Measurements from ENCODE around the gene SUFU. TPM values are rescaled to one million over a fixed set of nuclear protein-coding genes. Genes with fewer than 3 reads are reported as not detected.
"Not testable (repeated sequence)": the region's sequence is repeated elsewhere in the genome, so short reads cannot be mapped to it uniquely, and the experiment has no call there.

SUFU gene
- total RNA-seq, 1 donor from 2014 or later: 8.9 TPM

DNA sequence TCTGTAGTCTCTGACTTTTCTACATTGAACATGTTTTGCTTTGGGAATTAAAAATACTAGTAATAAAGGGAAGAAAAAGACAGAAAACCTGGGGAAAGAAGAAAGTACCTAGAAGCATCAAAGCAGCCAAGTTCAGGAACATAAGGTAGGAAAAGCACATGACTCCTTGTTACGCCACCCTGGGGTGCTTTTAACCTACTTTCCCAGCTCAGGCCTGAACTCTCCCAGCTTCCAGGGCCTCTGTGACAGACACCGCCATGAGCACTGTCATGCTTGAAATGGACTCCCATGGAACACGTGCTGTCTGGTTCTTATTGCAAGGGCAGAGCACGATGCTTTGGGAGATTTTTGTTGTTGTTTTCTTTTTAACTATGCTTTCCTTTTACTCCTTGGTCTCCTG lies 12.6 kb upstream of the SUFU start:
- no peak for DNase-seq (ENCODE audit: low read depth)
- Histone ChIP-seq H3K27me3 (ENCODE audit: control insufficient read depth, insufficient read depth, low read length) (no peaks in the 10 kb centered on the region), H3K4me3 (ENCODE audit: low read depth, low read length) (no peak overlapping the region), H3K36me3 (ENCODE audit: control insufficient read depth, insufficient read depth, low read length) (peaks cover 5% of the 10 kb centered on the region)
- TF ChIP-seq, protein P1, sequence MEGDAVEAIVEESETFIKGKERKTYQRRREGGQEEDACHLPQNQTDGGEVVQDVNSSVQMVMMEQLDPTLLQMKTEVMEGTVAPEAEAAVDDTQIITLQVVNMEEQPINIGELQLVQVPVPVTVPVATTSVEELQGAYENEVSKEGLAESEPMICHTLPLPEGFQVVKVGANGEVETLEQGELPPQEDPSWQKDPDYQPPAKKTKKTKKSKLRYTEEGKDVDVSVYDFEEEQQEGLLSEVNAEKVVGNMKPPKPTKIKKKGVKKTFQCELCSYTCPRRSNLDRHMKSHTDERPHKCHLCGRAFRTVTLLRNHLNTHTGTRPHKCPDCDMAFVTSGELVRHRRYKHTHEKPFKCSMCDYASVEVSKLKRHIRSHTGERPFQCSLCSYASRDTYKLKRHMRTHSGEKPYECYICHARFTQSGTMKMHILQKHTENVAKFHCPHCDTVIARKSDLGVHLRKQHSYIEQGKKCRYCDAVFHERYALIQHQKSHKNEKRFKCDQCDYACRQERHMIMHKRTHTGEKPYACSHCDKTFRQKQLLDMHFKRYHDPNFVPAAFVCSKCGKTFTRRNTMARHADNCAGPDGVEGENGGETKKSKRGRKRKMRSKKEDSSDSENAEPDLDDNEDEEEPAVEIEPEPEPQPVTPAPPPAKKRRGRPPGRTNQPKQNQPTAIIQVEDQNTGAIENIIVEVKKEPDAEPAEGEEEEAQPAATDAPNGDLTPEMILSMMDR (IDR thresholded peaks at IDR 0.05; ENCODE audit: insufficient read depth, low read length, poor library complexity, severe bottlenecking): no peak

DNA sequence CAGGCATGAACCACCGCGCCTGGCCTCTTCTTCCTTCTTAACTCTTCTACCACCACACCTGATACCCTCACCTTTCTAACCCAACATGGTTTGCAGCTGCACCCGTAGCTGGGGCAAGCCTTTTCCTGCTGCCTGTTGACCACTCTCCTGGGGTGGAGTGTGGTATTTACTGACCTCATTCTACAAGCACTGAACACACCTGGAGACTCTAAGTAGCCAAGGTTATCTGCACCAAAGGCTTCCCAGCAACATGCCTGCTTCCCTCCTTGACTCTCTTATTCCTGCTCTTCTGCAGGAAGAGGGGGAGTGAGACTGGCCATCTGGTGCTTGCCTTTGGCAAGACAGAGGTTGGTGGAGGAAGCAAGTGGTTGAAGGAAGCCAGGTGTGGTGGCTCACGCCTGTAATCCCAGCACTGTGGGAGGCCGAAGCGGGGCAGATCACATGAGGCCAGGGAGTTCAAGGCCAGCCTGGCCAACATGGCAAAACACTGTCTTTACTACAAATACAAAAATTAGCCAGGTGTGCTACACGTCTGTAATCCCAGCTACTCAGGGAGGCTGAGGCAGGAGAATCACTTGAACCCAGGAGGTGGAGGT lies 11.3 kb upstream of the SUFU start:
- TF ChIP-seq, protein P1 (IDR thresholded peaks at IDR 0.05; ENCODE audit: insufficient read depth, low read length, poor library complexity, severe bottlenecking): no peak
- H3K27me3 ChIP-seq (ENCODE audit: control insufficient read depth, insufficient read depth, low read length): no peaks in the 10 kb centered on the region
- peaks cover 5% of the 10 kb centered on the region for H3K36me3 ChIP-seq (ENCODE audit: control insufficient read depth, insufficient read depth, low read length)
- H3K4me3 ChIP-seq (ENCODE audit: low read depth, low read length): no peak overlapping the region
- no peak for DNase-seq (ENCODE audit: low read depth)

DNA sequence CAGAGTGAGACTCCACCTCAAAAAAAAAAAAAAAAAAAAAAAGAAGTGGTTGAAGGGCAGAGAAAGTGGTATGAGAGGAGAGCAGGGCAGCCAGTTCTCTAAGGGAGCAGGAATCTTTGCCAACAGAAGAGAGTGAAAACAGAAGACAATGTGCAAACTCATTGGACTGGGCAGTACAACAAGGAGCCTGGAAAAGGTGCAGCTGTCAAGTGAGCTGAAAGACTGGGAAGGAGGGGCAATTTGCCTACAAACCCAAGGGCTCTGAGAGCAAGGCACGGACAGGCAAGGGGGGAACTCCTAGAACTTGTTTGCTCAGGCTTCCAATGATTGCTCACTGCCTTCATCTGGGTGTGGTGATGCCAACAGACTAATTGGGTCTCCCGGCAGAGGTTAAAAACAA lies 10.8 kb upstream of the SUFU start:
- no peak overlapping the region for H3K4me3 ChIP-seq (ENCODE audit: low read depth, low read length)
- peaks cover 5% of the 10 kb centered on the region for H3K36me3 ChIP-seq (ENCODE audit: control insufficient read depth, insufficient read depth, low read length)
- DNase-seq (ENCODE audit: low read depth): no peak
- TF ChIP-seq, protein P1 (IDR thresholded peaks at IDR 0.05; ENCODE audit: insufficient read depth, low read length, poor library complexity, severe bottlenecking): no peak
- H3K27me3 ChIP-seq (ENCODE audit: control insufficient read depth, insufficient read depth, low read length): no peaks in the 10 kb centered on the region

GRCh38 chr10:102493771-102494170 lies 10.0 kb upstream of the SUFU start:
- no peaks in the 10 kb centered on the region for H3K27me3 ChIP-seq (ENCODE audit: control insufficient read depth, insufficient read depth, low read length)
- no peak for DNase-seq (ENCODE audit: low read depth)
- TF ChIP-seq, protein P1 (IDR thresholded peaks at IDR 0.05; ENCODE audit: insufficient read depth, low read length, poor library complexity, severe bottlenecking): no peak
- no peaks in the 10 kb centered on the region for H3K36me3 ChIP-seq (ENCODE audit: control insufficient read depth, insufficient read depth, low read length)
- no peak overlapping the region for H3K4me3 ChIP-seq (ENCODE audit: low read depth, low read length)

DNA sequence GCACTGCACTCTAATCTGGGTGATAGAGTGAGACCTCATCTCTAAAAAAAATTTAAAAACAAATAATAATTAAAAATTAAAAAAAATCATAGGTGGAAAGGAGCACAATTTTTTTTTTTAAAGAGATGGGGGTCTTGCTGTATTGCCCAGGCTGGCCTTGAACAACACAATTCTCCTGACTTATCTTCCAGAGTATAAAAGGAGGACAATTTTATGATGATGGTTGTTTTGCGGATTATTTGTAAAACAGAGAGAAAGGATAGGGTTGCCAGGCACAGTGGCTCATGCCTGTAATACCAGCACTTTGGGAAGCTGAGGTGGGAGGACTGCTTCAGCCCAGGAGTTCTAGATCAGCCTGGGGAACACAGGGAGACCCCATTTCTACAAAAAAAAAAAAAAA lies 6.2 kb upstream of the SUFU start:
- DNase-seq (ENCODE audit: low read depth): no peak
- TF ChIP-seq, protein P1 (IDR thresholded peaks at IDR 0.05; ENCODE audit: insufficient read depth, low read length, poor library complexity, severe bottlenecking): no peak
- Histone ChIP-seq H3K36me3 (ENCODE audit: control insufficient read depth, insufficient read depth, low read length) (no peaks in the 10 kb centered on the region), H3K4me3 (ENCODE audit: low read depth, low read length) (no peak overlapping the region), H3K27me3 (ENCODE audit: control insufficient read depth, insufficient read depth, low read length) (no peaks in the 10 kb centered on the region)

DNA sequence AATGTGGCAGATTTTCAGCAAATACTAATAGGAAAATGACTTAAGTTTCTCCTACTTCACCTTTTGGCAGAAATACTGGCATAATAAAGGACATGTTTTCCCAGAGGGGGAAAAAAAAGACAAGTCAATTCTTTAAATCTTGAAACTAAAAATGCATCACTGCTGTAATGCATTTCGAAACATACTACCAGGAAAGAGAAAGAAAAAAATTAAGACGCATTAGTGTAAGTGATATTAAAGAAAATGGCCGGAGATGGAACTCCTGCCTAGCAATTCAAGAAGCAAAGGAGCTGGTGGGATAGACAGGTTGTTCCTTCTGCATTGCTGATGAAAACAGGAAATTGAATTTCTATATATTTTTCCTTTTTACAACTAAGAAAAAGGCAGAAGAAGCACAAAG lies 4.4 kb upstream of the SUFU start:
- Histone ChIP-seq H3K4me3 (ENCODE audit: low read depth, low read length) (no peak overlapping the region), H3K36me3 (ENCODE audit: control insufficient read depth, insufficient read depth, low read length) (no peaks in the 10 kb centered on the region), H3K27me3 (ENCODE audit: control insufficient read depth, insufficient read depth, low read length) (no peaks in the 10 kb centered on the region)
- TF ChIP-seq, protein P1 (IDR thresholded peaks at IDR 0.05; ENCODE audit: insufficient read depth, low read length, poor library complexity, severe bottlenecking): no peak
- no peak for DNase-seq (ENCODE audit: low read depth)

DNA sequence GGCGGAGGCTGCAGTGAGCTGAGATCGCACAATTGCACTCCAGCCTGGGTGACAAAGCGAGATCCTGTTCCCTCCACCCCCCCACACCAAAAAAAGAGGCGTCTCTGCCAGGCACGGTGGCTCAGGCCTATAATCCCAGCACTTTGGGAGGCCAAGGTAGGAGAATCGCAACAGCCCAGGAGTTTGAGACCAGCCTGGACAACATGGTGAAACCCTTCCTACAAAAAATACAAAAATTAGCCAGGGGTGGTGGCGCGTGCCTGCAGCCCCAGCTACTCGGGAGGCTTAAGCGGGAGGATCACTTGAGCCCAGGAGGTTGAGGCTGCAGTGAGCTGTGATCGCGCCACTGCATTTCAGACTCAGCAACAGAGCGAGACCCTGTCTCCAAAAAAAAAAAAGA lies 3.1 kb upstream of the SUFU start:
- not testable (repeated sequence) for H3K36me3 ChIP-seq (ENCODE audit: control insufficient read depth, insufficient read depth, low read length); H3K27me3 ChIP-seq (ENCODE audit: control insufficient read depth, insufficient read depth, low read length); DNase-seq (ENCODE audit: low read depth); H3K4me3 ChIP-seq (ENCODE audit: low read depth, low read length)

All from kidney epithelial cell (primary cell).